CD4-positive, alpha-beta memory T cell (primary cell): Measurements from ENCODE around the gene PRKAG2. TPM values are rescaled to one million over a fixed set of nuclear protein-coding genes. Genes with fewer than 3 reads are reported as not detected.

Experiments
- CTCF ChIA-PET: fragments of 350-600 bp; sonication (Branson Sonifier 250); formaldehyde crosslinking; loops from one replicate; lab custom pipeline; 2021; ENCODE audit warnings: inconsistent platforms; ENCODE audit not compliant: partially characterized antibody; lab: Charles Lee
- POLR2A ChIA-PET: fragments of 350-600 bp; sonication (Branson Sonifier 250); formaldehyde crosslinking; loops from one replicate; lab custom pipeline; 2021; ENCODE audit not compliant: partially characterized antibody; lab: Charles Lee
- DNase-seq, 5 donors: peaks; one replicate each; pipeline versions ENCODE4 v3.0.0 to v3.0.0-alpha.2; 2020 to 2022; ENCODE audit warnings: mixed read lengths in 1 of 5
- H3K27ac ChIP-seq: one replicate; pipeline ENCODE4 v1.7.0; 2013; ENCODE audit warnings: low read depth, low read length
- H3K27me3 ChIP-seq: 2 replicates; pipeline ENCODE4 v1.7.0; 2013; ENCODE audit warnings: mild to moderate bottlenecking, low read length, moderate library complexity; ENCODE audit not compliant: insufficient read depth
- H3K36me3 ChIP-seq: 2 replicates; pipeline ENCODE4 v1.7.0; 2013; ENCODE audit warnings: mild to moderate bottlenecking, low read length, moderate library complexity; ENCODE audit not compliant: insufficient read depth
- H3K4me1 ChIP-seq: 2 replicates; pipeline ENCODE4 v1.7.0; 2013; ENCODE audit warnings: mild to moderate bottlenecking, low read length, moderate library complexity; ENCODE audit not compliant: insufficient read depth
- H3K4me3 ChIP-seq, 2 donors: one replicate each; pipeline ENCODE4 v1.7.0; 2013; ENCODE audit warnings: low read length in 2 of 2, mild to moderate bottlenecking in 1 of 2
- H3K9me3 ChIP-seq, 2 donors: one replicate each; pipeline ENCODE4 v1.7.0; 2013; ENCODE audit warnings: low read length in 2 of 2, control low read depth in 1 of 2; ENCODE audit not compliant: control insufficient read depth in 1 of 2
- H3K27ac Mint-ChIP-seq, 7 donors: one replicate each; pipeline ENCODE4 v1.8.0; 2020 to 2021; ENCODE audit warnings: mixed read lengths in 7 of 7, mild to moderate bottlenecking in 6 of 7, inconsistent platforms in 3 of 7, moderate library complexity in 3 of 7
- H3K27me3 Mint-ChIP-seq, 2 donors: one replicate each; pipeline ENCODE4 v1.8.0; 2020 to 2021; ENCODE audit warnings: mixed read lengths in 2 of 2
- H3K36me3 Mint-ChIP-seq, 2 donors: one replicate each; pipeline ENCODE4 v1.8.0; 2020 to 2021; ENCODE audit warnings: mixed read lengths in 2 of 2, inconsistent platforms in 1 of 2, mild to moderate bottlenecking in 1 of 2
- H3K4me1 Mint-ChIP-seq, 4 donors: one replicate each; pipeline ENCODE4 v1.8.0; 2020 to 2021; ENCODE audit warnings: mixed read lengths in 4 of 4, mild to moderate bottlenecking in 1 of 4
- H3K4me3 Mint-ChIP-seq, 8 donors: one replicate each; pipeline ENCODE4 v1.8.0; 2020 to 2021; ENCODE audit warnings: mixed read lengths in 8 of 8, mild to moderate bottlenecking in 7 of 8, moderate library complexity in 6 of 8, inconsistent platforms in 3 of 8
- H3K9me3 Mint-ChIP-seq, 8 donors: one replicate each; pipeline ENCODE4 v1.8.0; 2020 to 2021; ENCODE audit warnings: mixed read lengths in 8 of 8, mild to moderate bottlenecking in 5 of 8, inconsistent platforms in 3 of 8, moderate library complexity in 1 of 8
- intact Hi-C: fragments of 100-400 bp; cut with micrococcal nuclease; formaldehyde crosslinking; loops from one replicate; pipeline ENCODE4 v1.15.1; 2023
- polyA plus RNA-seq, 2 donors: library from polyadenylated mRNA; unstranded; fragments of 300-500 nt; fragmentation: Illumina TruSeq; gene quantifications; one replicate each; pipeline ENCODE4 v1.2.3, GENCODE V29; 2021
- total RNA-seq, 2 experiments: library from RNA; stranded (reverse); gene quantifications; one replicate each; pipeline ENCODE4 v1.2.3, GENCODE V29; 2021

PRKAG2 gene
- total and polyA plus RNA-seq, 4 experiments from 2014 or later = 27.4 to 61.0 (median 47.4) TPM

DNA sequence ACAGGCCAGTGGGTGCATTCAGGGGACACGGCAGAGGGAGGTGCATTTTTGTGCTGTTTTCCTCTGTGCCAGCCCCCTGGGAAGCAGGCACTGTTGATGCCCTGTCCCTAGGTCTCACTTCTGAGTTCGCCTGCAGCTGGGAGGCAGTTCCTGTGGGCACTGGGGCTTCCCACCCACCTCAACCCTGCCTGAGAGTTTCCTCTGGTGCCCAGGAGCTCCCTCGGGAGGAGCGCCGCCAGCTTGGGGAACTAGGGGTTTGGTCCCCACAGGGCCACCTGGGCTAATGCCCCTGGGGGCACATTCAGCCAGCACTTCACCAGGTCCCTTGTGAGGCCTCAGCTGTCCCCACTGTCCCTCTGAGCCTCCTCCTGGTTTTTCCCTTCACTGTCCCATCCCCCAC lies 179.0 kb downstream of the PRKAG2 start:
- Histone ChIP-seq H3K27ac (no peak overlapping the region), H3K36me3 (no peaks in the 10 kb centered on the region), H3K4me3 (no peak overlapping the region), H3K27me3 (no peaks in the 10 kb centered on the region), H3K9me3 (no peaks in the 10 kb centered on the region), H3K4me1 (no peaks in the 10 kb centered on the region)
- ChIA-PET POLR2A (no interaction called here), CTCF (no interaction called here)
- no peak overlapping the region for H3K27ac Mint-ChIP-seq
- peaks cover 0 to 2% (median 0%) of the 10 kb centered on the region in 8 donors for H3K9me3 Mint-ChIP-seq
- no peak overlapping the region for H3K4me3 Mint-ChIP-seq
- intact Hi-C loops = no loop called here
- H3K4me1 Mint-ChIP-seq = peaks cover 0 to 13% (median 7%) of the 10 kb centered on the region in 4 donors
- no peaks in the 10 kb centered on the region for H3K27me3 Mint-ChIP-seq
- no peak for DNase-seq
- peaks cover 2 to 15% of the 10 kb centered on the region in 2 donors for H3K36me3 Mint-ChIP-seq

DNA sequence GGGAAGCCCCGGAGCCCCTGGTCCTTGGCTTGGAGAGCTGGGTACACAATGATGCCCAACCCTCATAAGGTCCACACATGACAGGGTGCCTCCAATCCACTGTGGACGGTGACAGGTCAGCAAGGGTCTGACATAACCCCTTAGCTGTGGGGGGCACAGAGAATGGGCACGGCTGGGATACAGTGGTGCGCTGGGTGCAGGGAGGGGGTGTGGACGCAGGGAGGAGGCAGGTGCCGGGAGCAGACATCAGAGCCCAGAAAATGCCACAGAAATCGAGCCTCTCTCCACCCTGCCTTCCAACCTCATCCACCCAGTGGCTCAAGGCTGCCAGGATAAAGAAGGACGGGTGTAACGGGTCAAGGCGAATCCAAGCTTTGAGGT lies 179.4 kb downstream of the PRKAG2 start:
- no peaks in the 10 kb centered on the region for H3K27me3 Mint-ChIP-seq
- CTCF ChIA-PET = no interaction called here
- peaks cover 0 to 2% (median 0%) of the 10 kb centered on the region in 8 donors for H3K9me3 Mint-ChIP-seq
- no peak overlapping the region for H3K27ac ChIP-seq
- H3K36me3 ChIP-seq = no peaks in the 10 kb centered on the region
- no peak overlapping the region for H3K4me3 Mint-ChIP-seq
- intact Hi-C loops = no loop called here
- no peak for DNase-seq
- peaks cover 2 to 15% of the 10 kb centered on the region in 2 donors for H3K36me3 Mint-ChIP-seq
- no peaks in the 10 kb centered on the region for H3K4me1 ChIP-seq
- H3K4me3 ChIP-seq = no peak overlapping the region
- H3K27me3 ChIP-seq = no peaks in the 10 kb centered on the region
- POLR2A ChIA-PET = no interaction called here
- H3K4me1 Mint-ChIP-seq = peaks cover 0 to 13% (median 7%) of the 10 kb centered on the region in 4 donors
- no peak overlapping the region for H3K27ac Mint-ChIP-seq
- no peaks in the 10 kb centered on the region for H3K9me3 ChIP-seq

DNA sequence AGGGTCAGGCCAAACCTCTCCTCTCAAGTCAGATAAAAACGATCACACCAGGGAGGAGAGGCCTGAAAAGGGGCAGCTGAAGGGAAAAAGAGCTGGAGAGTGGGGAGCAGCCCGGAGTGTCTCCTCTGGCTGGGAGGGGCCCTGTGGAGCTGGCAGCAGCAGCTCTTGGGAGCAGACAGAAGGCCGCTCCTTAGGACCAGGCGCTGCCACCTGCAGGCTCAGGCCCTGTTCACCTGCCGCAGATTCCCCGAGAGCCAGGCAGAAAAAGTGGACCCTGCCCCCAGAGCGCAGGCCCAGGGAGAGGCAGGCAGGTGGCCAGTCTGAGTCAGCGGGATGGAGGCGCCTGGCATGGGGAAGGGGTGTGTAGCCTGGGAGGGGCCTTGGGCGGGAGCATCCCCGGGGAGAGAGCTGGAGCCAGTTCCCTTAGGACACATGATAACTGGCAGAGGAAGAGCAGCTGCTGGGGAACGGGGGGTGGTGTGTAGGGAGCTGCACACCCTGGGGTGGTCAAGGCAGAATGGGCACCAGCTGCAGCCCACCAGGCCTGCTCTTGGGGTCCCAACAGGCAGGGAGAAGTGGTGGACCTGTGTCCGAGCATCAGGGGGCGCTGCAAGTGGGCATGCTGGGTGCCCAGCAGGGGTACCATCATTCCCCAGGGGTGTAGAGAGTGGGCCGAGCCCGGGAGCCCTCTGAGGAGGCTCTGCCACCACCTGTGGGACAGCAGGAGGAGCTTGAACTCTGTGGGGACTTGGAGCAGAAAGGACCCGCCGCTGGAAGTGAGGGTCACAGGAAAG lies 180.0 kb downstream of the PRKAG2 start:
- intact Hi-C loops = no loop called here
- Histone ChIP-seq H3K4me1 (no peaks in the 10 kb centered on the region), H3K4me3 (no peak overlapping the region), H3K27ac (no peak overlapping the region), H3K27me3 (no peaks in the 10 kb centered on the region), H3K9me3 (no peaks in the 10 kb centered on the region), H3K36me3 (no peaks in the 10 kb centered on the region)
- H3K27ac Mint-ChIP-seq = no peak overlapping the region
- H3K4me3 Mint-ChIP-seq = no peak overlapping the region
- no peaks in the 10 kb centered on the region for H3K27me3 Mint-ChIP-seq
- H3K9me3 Mint-ChIP-seq = peaks cover 0 to 2% (median 0%) of the 10 kb centered on the region in 8 donors
- peaks cover 0 to 13% (median 7%) of the 10 kb centered on the region in 4 donors for H3K4me1 Mint-ChIP-seq
- H3K36me3 Mint-ChIP-seq = peaks cover 2 to 15% of the 10 kb centered on the region in 2 donors
- CTCF ChIA-PET = no interaction called here
- POLR2A ChIA-PET = no interaction called here
- DNase-seq = no peak

DNA sequence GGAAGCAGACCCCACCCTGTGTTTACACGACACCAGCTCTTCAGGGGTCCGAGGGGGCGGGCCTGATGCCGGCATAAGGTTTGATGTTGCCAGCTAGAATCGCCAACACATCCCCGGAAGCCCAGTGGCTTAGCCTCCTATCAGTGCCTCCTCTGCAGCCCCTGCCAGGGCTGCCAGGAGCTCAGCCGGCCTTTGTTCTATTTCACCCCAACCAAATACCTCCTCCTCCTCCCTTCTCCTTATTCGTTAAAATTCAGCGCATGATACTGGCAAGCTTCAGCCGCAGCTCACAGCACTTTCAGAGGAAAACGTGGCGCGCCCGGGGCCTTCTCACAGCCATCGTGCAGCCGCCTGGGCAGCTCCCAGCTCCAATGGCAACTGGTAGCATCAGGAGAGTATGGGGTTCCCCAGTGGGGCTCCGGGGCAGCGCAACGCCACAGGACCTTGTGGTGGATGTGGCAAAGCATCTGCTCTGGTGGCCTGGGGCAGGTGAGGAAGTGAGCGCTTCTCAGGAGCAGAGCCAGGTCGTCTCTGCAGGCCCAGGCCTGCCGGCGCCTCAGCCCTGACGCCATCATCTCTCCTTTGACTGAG lies 180.9 kb downstream of the PRKAG2 start:
- intact Hi-C loops = no loop called here
- peaks cover 0 to 13% (median 7%) of the 10 kb centered on the region in 4 donors for H3K4me1 Mint-ChIP-seq
- Histone ChIP-seq H3K36me3 (no peaks in the 10 kb centered on the region), H3K27me3 (no peaks in the 10 kb centered on the region), H3K27ac (no peak overlapping the region), H3K4me1 (no peaks in the 10 kb centered on the region), H3K9me3 (no peaks in the 10 kb centered on the region), H3K4me3 (no peak overlapping the region)
- no peak for DNase-seq
- ChIA-PET CTCF (no interaction called here), POLR2A (no interaction called here)
- H3K4me3 Mint-ChIP-seq = no peak overlapping the region
- peak overlapping the region in 1 of 7 donors; percentile 57 for H3K27ac Mint-ChIP-seq
- peaks cover 2 to 11% of the 10 kb centered on the region in 2 donors for H3K36me3 Mint-ChIP-seq
- H3K9me3 Mint-ChIP-seq = peaks cover 0 to 2% (median 0%) of the 10 kb centered on the region in 8 donors
- H3K27me3 Mint-ChIP-seq = no peaks in the 10 kb centered on the region

DNA sequence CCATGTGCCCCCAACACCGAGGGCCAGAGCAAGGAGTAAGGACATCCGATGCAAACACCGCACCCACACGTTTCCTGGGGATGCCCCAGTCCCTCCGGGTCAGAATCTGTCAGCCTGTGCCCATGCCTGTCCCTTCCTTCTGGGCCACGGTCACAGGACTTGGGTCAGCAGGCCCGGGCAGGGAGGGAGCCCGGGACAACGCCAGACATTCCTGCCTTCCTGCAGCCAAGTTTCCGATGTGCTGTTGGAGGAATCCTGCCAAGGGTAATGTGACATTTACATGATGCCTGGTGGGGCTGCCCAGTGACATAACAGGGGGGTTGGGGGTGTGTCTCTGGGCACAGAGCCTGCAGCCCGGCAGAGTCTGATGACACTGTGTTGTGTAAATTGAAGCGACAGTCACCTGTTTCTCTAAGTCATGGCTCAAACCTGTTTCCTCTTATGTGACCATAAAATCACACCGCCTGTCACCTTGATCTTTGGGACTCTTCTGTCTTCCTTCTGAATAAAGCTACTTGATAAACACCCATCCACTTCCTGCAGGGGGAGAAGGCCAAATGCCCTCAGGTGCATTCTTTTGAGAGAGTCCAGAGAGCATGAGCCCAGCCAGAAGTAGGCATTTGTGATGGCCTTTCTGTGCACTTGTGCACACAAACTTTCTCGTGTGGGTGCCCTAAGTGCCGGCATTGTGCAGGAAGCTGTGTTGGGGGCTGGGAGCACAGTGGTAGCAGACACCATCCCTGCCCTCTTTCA lies 181.9 kb downstream of the PRKAG2 start:
- H3K27ac ChIP-seq = no peak overlapping the region
- peak overlapping the region in 1 of 7 donors; percentile 30 for H3K27ac Mint-ChIP-seq
- no peak overlapping the region for H3K4me3 ChIP-seq
- H3K36me3 Mint-ChIP-seq = peaks cover 2 to 11% of the 10 kb centered on the region in 2 donors
- peaks cover 0 to 2% (median 0%) of the 10 kb centered on the region in 8 donors for H3K9me3 Mint-ChIP-seq
- H3K9me3 ChIP-seq = no peaks in the 10 kb centered on the region
- peaks cover 0 to 13% (median 7%) of the 10 kb centered on the region in 4 donors for H3K4me1 Mint-ChIP-seq
- no peak overlapping the region for H3K4me3 Mint-ChIP-seq
- H3K4me1 ChIP-seq = no peaks in the 10 kb centered on the region
- ChIA-PET POLR2A (no interaction called here), CTCF (no interaction called here)
- DNase-seq = no peak
- intact Hi-C loops = no loop called here
- H3K27me3 ChIP-seq = no peaks in the 10 kb centered on the region
- no peaks in the 10 kb centered on the region for H3K36me3 ChIP-seq
- no peaks in the 10 kb centered on the region for H3K27me3 Mint-ChIP-seq

DNA sequence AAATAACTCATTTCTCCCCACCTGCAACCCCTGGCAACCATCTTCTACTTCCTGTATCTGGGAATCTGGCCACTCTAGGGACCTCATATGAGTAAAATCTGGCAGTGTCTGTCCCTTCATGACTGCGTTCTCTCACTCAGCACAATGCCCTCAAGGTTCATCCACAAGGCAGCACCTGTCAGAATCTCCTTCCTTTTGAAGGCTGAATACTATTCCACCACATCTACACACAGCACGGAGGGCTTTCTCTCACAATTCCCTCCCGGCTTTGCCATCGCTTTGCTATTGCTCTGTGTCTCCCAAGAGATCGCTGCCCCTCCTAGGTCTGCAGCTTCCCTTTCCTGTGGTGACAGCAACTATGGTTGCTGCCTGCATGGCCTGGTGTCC lies 182.5 kb downstream of the PRKAG2 start:
- no peak overlapping the region for H3K4me3 Mint-ChIP-seq
- intact Hi-C loops = no loop called here
- DNase-seq = no peak
- no peaks in the 10 kb centered on the region for H3K4me1 ChIP-seq
- H3K36me3 ChIP-seq = no peaks in the 10 kb centered on the region
- CTCF ChIA-PET = no interaction called here
- H3K27ac ChIP-seq = no peak overlapping the region
- POLR2A ChIA-PET = no interaction called here
- H3K9me3 Mint-ChIP-seq = peaks cover 0 to 2% (median 0%) of the 10 kb centered on the region in 8 donors
- H3K27ac Mint-ChIP-seq = peak overlapping the region in 1 of 7 donors; percentile 30
- no peaks in the 10 kb centered on the region for H3K27me3 Mint-ChIP-seq
- no peaks in the 10 kb centered on the region for H3K27me3 ChIP-seq
- peaks cover 0 to 5% of the 10 kb centered on the region in 2 donors for H3K36me3 Mint-ChIP-seq
- peaks cover 0 to 17% (median 7%) of the 10 kb centered on the region in 4 donors for H3K4me1 Mint-ChIP-seq
- no peaks in the 10 kb centered on the region for H3K9me3 ChIP-seq
- H3K4me3 ChIP-seq = no peak overlapping the region

DNA sequence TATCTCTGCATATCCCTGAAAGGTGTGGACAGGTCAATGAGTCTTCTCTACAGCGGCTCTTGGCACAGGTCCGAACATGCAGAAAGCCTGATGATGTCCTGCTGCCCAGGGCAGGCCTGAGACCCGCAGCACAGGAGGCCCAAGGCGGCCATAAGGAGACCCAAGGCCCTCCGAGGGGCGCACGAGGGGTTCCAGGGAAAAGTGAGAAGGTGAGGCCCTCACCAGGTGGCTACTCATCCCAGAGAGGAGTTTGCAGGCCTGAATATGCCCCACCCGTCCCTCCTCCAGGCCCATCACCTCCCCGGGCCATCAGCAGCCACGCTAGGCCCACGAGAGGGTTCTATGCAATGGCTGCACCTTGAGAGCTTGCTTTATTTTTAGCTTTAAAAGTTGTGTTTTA lies 183.8 kb downstream of the PRKAG2 start:
- H3K9me3 Mint-ChIP-seq = peaks cover 0 to under 1% (median 0%) of the 10 kb centered on the region in 8 donors
- H3K36me3 Mint-ChIP-seq = peaks cover 2 to 4% of the 10 kb centered on the region in 2 donors
- no peak for DNase-seq
- peaks cover 0 to 17% (median 5%) of the 10 kb centered on the region in 4 donors for H3K4me1 Mint-ChIP-seq
- H3K27ac Mint-ChIP-seq = no peak overlapping the region
- ChIA-PET POLR2A (interaction anchor here (0.5 kb wide), 1 partner anchor 19 kb away, joined by 3 read pairs; no protein-coding TSS in a partner anchor), CTCF (no interaction called here)
- Histone ChIP-seq H3K4me3 (no peak overlapping the region), H3K27me3 (no peaks in the 10 kb centered on the region), H3K9me3 (no peaks in the 10 kb centered on the region), H3K36me3 (no peaks in the 10 kb centered on the region), H3K27ac (no peak overlapping the region), H3K4me1 (no peaks in the 10 kb centered on the region)
- no peaks in the 10 kb centered on the region for H3K27me3 Mint-ChIP-seq
- intact Hi-C loops = no loop called here
- no peak overlapping the region for H3K4me3 Mint-ChIP-seq
